Heart right ventricle (tissue), 16 donors: Measurements from ENCODE around the gene KRTAP2-4. TPM values are rescaled to one million over a fixed set of nuclear protein-coding genes. Genes with fewer than 3 reads are reported as not detected.
"Not testable (repeated sequence)": the region's sequence is repeated elsewhere in the genome, so short reads cannot be mapped to it uniquely, and the experiment has no call there.

ENCODE experiments used
- ATAC-seq, 8 donors: fragments of 200-7000 bp; cut with Tn5 transposase; one replicate each; pipeline ENCODE4 v1.9.1; 2020; ENCODE audit warnings: mild to moderate bottlenecking in 8 of 8, moderate library complexity in 8 of 8, moderate number of reproducible peaks in 1 of 8
- DNase-seq, 2 donors: peaks; one replicate each; pipeline ENCODE4 v3.0.0-alpha.2; 2020
- H3K27ac ChIP-seq, 10 donors: fragments of 200-600 bp; sonication (generic) in 2 of 10; one replicate each; pipeline versions ENCODE4 v1.5.0 to v1.8.0; 2020 to 2022; ENCODE audit warnings: mild to moderate bottlenecking in 3 of 10
- H3K27me3 ChIP-seq, 7 donors: fragments of 200-600 bp; one replicate each; pipeline ENCODE4 v1.8.0; 2021 to 2022; ENCODE audit warnings: mild to moderate bottlenecking in 2 of 7
- H3K36me3 ChIP-seq, 9 donors: fragments of 200-600 bp; sonication (generic) in 1 of 9; one replicate each; pipeline versions ENCODE4 v1.5.0 to v1.8.0; 2020 to 2022; ENCODE audit warnings: mild to moderate bottlenecking in 2 of 9
- H3K4me1 ChIP-seq, 9 donors: fragments of 200-600 bp; sonication (generic) in 1 of 9; one replicate each; pipeline versions ENCODE4 v1.5.0 to v1.8.0; 2020 to 2022; ENCODE audit warnings: mild to moderate bottlenecking in 4 of 9
- H3K4me3 ChIP-seq, 10 donors: fragments of 200-600 bp; sonication (generic) in 2 of 10; one replicate each; pipeline versions ENCODE4 v1.5.0 to v1.8.0; 2020 to 2022; ENCODE audit warnings: mild to moderate bottlenecking in 7 of 10, moderate library complexity in 2 of 10
- H3K9me3 ChIP-seq, 11 donors: fragments of 200-600 bp in 10 of 11; sonication (generic) in 2 of 11; one replicate each; pipeline versions ENCODE4 v1.5.0 to v1.8.0; 2013 to 2022; ENCODE audit warnings: mild to moderate bottlenecking in 2 of 11, control low read depth in 1 of 11, moderate library complexity in 1 of 11
- WGBS, 2 donors: extraction: QIAGEN DNeasy Blood & Tissue Kit; methylation state at CpG; one replicate each; pipeline ENCODE4 v1.1.7; 2013; ENCODE audit warnings: inconsistent platforms in 1 of 2; 5-methylcytosine and 5-hydroxymethylcytosine counted together
- intact Hi-C, 10 donors: fragments of 100-400 bp; cut with DNase I; formaldehyde crosslinking; loops; one replicate each; pipeline versions ENCODE4 v1.11.1 to v1.14.2; 2022
- long read RNA-seq, 3 donors: library from polyadenylated mRNA; unstranded; transcript quantifications; one replicate each; pipeline ENCODE4 v2.0.0, GENCODE V29; 2020 to 2021
- polyA plus RNA-seq, 2 donors: library from polyadenylated mRNA; stranded (reverse); fragments of 200-250 nt; gene quantifications; one replicate each; pipeline ENCODE4 v1.2.3, GENCODE V29; 2013
- total RNA-seq, 10 donors: library from RNA; stranded (reverse); fragmentation: NEBNext Ultra II Directional in 3 of 10; extraction: Animal tissue kit (Norgen Biotek cat#: 25700) in 3 of 10; gene quantifications; one replicate each; pipeline versions ENCODE4 v1.2.1 to v1.2.4, GENCODE V29; 2021 to 2023
- TF ChIP-seq, protein P1 (sequence below), 9 donors: fragments of 200-600 bp; sonication (generic) in 2 of 9; IDR thresholded peaks; one replicate each; pipeline versions ENCODE4 v1.5.0 to v1.8.0; 2021 to 2022; ENCODE audit warnings: antibody characterized with exemption in 9 of 9, mild to moderate bottlenecking in 5 of 9, moderate library complexity in 1 of 9
- donor health status: Arrhythmogenic right ventricular cardiomyopathy.
- donor health status: ischemic (EF 13 %, LVEDD 7.1; RV severe dilation, severe dysfunction).
- donor health status: healthy with polysubstance abuse.
- donor health status: DM: no; HTN: yes; CAD: no.
- donor health status: DM: no; HTN: no; CAD: no.
- donor health status: ischemic (EF 25% LVEDD 6.9; RV normal size, moderate dysfunction).
- donor health status: ischemic (EF 25% LVEDD 5.7; RV mildly dilated, moderate dysfunction).
- donor health status: healthy.
- donor health status: DM: yes; HTN: yes; CAD: no.
- donor health status: Ischemic cardiomyopathy.
- donor health status: ischemic (EF 35%, LVEDD 5.7; RV mildly dilated, moderate dysfunction).
- donor health status: nonischemic (EF 11% LVEDD 7.7; RV severe dilation, severe dysfunction).
- donor health status: DM: yes; HTN: yes; CAD: no.
- donor health status: PGD.
- donor health status: ischemic (EF 29% LVEDD 5.4; RV normal size, mild dysfunction).
- donor health status: nonischemic (EF 23%, LVEDD 6.1; RV moderate dilation, normal function).

The KRTAP2-4 gene, protein sequence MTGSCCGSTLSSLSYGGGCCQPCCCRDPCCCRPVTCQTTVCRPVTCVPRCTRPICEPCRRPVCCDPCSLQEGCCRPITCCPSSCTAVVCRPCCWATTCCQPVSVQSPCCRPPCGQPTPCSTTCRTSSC
- not detected for total RNA-seq
- not detected for polyA plus RNA-seq
- long read RNA-seq, donor 1 = 0 reads
- long read RNA-seq, donor 2 = 0 reads
- long read RNA-seq, donor 3 = 0 reads

DNA sequence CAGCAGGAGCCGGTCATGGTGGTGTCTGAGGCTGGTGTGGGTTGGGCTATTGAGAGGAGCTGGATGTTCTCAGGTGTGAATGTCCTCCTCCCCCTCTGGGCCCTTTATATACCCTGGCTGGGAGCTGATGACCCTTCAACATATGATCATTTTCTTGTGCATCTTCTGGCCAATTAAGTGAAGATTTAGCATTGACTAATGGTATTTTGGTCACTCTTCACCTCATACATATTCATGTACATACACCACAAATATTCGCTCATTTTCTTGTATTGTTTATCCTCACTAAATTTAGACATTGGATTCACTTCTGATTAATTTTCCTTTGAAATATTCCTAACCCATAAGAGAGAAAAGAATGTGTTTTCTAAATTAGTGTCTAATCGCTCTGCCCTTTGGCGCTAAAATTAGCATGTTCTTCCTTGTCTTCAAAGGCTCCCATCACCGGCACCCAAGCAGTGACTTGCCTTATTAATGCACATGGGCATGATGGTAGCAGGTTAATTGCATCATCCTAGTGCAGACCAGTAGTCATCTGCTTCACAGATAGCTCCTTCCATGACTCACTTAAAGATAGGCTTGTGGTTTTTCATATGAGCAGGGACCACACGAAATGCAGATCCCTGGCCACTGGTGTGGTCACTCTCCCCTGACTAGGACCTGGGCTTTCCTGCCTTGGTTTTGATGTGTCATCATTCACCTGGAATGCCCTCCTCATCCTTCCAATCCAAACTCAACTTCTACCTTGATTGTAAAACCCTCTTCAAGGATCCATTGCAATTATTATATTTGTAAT lies at the start of gene KRTAP2-4:
KRTAP2-4 (minus strand) TSS at position 51 of the 796 bp plus-strand sequence; CDS start at position 17, 34 bp downstream.
- TF ChIP-seq, protein P1, sequence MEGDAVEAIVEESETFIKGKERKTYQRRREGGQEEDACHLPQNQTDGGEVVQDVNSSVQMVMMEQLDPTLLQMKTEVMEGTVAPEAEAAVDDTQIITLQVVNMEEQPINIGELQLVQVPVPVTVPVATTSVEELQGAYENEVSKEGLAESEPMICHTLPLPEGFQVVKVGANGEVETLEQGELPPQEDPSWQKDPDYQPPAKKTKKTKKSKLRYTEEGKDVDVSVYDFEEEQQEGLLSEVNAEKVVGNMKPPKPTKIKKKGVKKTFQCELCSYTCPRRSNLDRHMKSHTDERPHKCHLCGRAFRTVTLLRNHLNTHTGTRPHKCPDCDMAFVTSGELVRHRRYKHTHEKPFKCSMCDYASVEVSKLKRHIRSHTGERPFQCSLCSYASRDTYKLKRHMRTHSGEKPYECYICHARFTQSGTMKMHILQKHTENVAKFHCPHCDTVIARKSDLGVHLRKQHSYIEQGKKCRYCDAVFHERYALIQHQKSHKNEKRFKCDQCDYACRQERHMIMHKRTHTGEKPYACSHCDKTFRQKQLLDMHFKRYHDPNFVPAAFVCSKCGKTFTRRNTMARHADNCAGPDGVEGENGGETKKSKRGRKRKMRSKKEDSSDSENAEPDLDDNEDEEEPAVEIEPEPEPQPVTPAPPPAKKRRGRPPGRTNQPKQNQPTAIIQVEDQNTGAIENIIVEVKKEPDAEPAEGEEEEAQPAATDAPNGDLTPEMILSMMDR (IDR thresholded peaks at IDR 0.05) = no peak
- H3K9me3 ChIP-seq = no peaks in the 10 kb centered on the region
- H3K4me1 ChIP-seq = no peaks in the 10 kb centered on the region
- H3K27me3 ChIP-seq = peaks cover 0 to 41% (median 22%) of the 10 kb centered on the region in 7 donors
- no peak within 1 kb of the TSS for H3K4me3 ChIP-seq
- intact Hi-C loops = loop anchor here in 1 of 10 donors (5.0 kb wide), 1 partner anchor 51 kb away; the partner anchor contains the start of gene KRTAP4-11
- H3K27ac ChIP-seq = no peak within 1 kb of the TSS
- ATAC-seq (no peak), DNase-seq (no peak)
- 82 to 87% methylated on average over 6 of the region's 6 CpGs for WGBS, 2 donors
- H3K36me3 ChIP-seq = no peaks in the 10 kb centered on the region

- WGBS, 2 donors = 68 to 69% methylated on average over 2 of the region's 2 CpGs
- TF ChIP-seq, protein P1 (IDR thresholded peaks at IDR 0.05) = no peak
- H3K27ac ChIP-seq = no peak overlapping the region
- no peaks in the 10 kb centered on the region for H3K36me3 ChIP-seq
- no peaks in the 10 kb centered on the region for H3K4me1 ChIP-seq
- ATAC-seq (no peak), DNase-seq (no peak)
- intact Hi-C loops = no loop called here
- H3K27me3 ChIP-seq = peaks cover 0 to 32% (median 0%) of the 10 kb centered on the region in 7 donors
- H3K4me3 ChIP-seq = no peak overlapping the region
- H3K9me3 ChIP-seq = peaks cover 0 to 11% (median 0%) of the 10 kb centered on the region in 11 donors
Observed at GRCh38 chr17:41111151-41111885, 45.6 kb upstream of the KRTAP2-4 start.

- DNase-seq, intact Hi-C loops, ATAC-seq, H3K4me3 ChIP-seq, H3K27ac ChIP-seq, H3K36me3 ChIP-seq, H3K4me1 ChIP-seq: not testable (repeated sequence)
- 30 to 31% methylated on average over 1 of the region's 1 CpG for WGBS, 2 donors
- Histone ChIP-seq H3K9me3 (peaks cover 0 to 11% (median 0%) of the 10 kb centered on the region in 11 donors), H3K27me3 (peaks cover 0 to 29% (median 0%) of the 10 kb centered on the region in 7 donors)
Observed at GRCh38 chr17:41108728-41109386, 43.2 kb upstream of the KRTAP2-4 start.

GRCh38 chr17:41107941-41108450 lies 42.3 kb upstream of the KRTAP2-4 start:
- TF ChIP-seq, protein P1 (IDR thresholded peaks at IDR 0.05) = no peak
- Histone ChIP-seq H3K27me3 (peaks cover 0 to 32% (median 0%) of the 10 kb centered on the region in 7 donors), H3K4me3 (no peak overlapping the region), H3K27ac (no peak overlapping the region), H3K36me3 (no peaks in the 10 kb centered on the region), H3K9me3 (peaks cover 0 to 8% (median 0%) of the 10 kb centered on the region in 11 donors), H3K4me1 (no peaks in the 10 kb centered on the region)
- DNase-seq (no peak), ATAC-seq (no peak)
- WGBS, 2 donors = 64 to 79% methylated on average over 1 of the region's 1 CpG
- intact Hi-C loops = no loop called here

DNA sequence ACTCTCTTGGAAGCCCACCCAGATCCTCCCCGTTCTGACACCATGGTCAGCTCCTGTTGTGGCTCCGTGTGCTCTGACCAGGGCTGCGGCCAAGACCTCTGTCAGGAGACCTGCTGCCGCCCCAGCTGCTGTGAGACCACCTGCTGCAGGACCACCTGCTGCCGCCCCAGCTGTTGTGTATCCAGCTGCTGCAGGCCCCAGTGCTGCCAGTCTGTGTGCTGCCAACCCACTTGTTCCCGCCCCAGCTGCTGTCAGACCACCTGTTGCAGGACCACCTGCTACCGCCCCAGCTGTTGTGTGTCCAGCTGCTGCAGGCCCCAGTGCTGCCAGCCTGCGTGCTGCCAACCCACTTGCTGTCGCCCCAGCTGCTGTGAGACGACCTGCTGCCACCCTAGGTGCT lies 39.7 kb upstream of the KRTAP2-4 start, which contains the start of gene KRTAP4-9:
KRTAP4-9 (plus strand) TSS at position 43 of the 400 bp plus-strand sequence; CDS start at position 43, 0 bp downstream.
- intact Hi-C loops, ATAC-seq, H3K9me3 ChIP-seq, H3K4me3 ChIP-seq, DNase-seq, H3K4me1 ChIP-seq, H3K36me3 ChIP-seq, H3K27ac ChIP-seq: not testable (repeated sequence)
- peaks cover 0 to 34% (median 6%) of the 10 kb centered on the region in 7 donors for H3K27me3 ChIP-seq
- WGBS, 2 donors = 59 to 64% methylated on average over 10 of the region's 10 CpGs

DNA sequence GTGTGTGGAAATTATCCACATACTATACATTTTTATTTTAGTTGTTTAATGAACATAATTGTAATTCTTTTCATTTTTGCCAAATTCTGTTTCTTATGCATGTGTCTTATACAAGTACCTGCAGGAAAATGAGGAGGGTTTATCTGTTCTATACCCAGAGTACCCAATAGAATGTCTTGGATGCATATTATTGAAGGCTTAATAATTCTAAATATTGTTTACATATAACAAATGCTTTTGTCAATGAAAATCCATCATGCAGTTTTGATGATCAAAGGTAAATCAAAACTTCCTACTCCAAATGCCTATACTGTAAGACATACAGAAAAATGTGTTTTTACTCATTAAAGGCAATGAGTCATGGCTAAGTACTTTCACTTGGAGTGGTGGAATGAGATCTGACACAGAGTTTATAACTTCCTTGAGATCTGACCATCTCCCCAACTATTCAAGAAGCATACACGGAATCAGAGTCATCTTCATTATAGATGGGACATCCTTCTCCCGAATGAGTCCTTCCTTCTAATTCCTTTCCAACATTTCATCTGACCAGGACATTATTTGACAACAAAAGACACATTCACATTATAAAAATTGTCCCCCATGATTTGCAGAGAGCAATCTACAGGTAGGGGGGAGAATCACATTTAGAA lies 38.8 kb upstream of the KRTAP2-4 start:
- DNase-seq, H3K36me3 ChIP-seq, H3K27ac ChIP-seq, H3K9me3 ChIP-seq, ATAC-seq, H3K4me3 ChIP-seq, H3K4me1 ChIP-seq, intact Hi-C loops: not testable (repeated sequence)
- 76 to 77% methylated on average over 2 of the region's 2 CpGs for WGBS, 2 donors
- peaks cover 0 to 37% (median 8%) of the 10 kb centered on the region in 7 donors for H3K27me3 ChIP-seq
